ENCODE measurements around the gene EMILIN2.

GRCh38 chr18:2797951-2798350 lies 48.9 kb upstream of the EMILIN2 start:
- no peak for TF ChIP-seq EZH2phosphoT487 (IDR thresholded peaks at IDR 0.05; ENCODE audit: borderline replicate concordance, low read depth, low read length)
- TF ChIP-seq, protein P1, sequence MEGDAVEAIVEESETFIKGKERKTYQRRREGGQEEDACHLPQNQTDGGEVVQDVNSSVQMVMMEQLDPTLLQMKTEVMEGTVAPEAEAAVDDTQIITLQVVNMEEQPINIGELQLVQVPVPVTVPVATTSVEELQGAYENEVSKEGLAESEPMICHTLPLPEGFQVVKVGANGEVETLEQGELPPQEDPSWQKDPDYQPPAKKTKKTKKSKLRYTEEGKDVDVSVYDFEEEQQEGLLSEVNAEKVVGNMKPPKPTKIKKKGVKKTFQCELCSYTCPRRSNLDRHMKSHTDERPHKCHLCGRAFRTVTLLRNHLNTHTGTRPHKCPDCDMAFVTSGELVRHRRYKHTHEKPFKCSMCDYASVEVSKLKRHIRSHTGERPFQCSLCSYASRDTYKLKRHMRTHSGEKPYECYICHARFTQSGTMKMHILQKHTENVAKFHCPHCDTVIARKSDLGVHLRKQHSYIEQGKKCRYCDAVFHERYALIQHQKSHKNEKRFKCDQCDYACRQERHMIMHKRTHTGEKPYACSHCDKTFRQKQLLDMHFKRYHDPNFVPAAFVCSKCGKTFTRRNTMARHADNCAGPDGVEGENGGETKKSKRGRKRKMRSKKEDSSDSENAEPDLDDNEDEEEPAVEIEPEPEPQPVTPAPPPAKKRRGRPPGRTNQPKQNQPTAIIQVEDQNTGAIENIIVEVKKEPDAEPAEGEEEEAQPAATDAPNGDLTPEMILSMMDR (conservative IDR thresholded peaks at IDR 0.05; ENCODE audit: low read length) = no peak
